NCI-H187 treated with DMSO at 0.1 percent for 48 hours (cell line): ENCODE measurements around the gene ITGA8.
"Not testable (repeated sequence)": the region's sequence is repeated elsewhere in the genome, so short reads cannot be mapped to it uniquely, and the experiment has no call there.

Experiments used
- DNase-seq: peaks from one replicate; lab custom pipeline; 2025; lab: John Stamatoyannopoulos, UW

Gene ITGA8

DNA sequence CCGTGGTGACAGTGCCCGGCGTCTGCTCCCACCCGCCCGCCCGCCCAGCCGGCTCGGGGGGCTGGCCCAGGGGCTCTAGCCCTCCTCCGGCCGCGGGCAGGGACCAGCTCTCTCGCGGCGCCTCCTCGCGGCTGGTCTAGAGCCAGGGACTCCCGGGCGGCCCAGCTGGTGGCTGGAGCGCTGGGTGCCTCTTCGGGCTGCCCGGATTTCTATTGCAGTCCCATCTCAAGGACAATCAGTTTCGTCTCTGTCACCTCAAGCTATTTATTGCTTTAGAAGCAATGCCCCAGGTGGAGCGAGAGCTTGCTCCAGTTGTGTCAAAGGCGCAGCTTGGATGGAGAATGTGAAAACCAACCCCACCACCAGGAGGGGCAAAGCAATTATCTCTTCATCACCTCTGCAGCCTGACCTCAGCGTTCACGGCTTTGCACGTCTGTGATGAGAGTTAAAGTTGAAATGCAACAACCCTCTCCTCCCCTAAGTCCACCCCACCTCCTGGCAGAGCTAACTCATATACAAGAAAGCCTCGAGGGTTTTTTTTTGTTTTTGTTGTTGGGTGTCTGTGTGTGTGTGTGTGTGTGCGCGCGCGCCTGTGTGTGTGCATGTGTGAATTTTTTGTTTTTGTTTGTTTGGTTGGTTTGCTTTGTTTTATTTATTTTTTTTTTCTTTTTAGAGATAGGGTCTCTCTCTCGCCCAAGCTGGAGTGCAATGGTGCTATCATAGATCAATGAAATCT is at the start of gene ITGA8:
Gene ITGA8 (minus strand): TSS at position 24 of the 736 bp plus-strand sequence. CDS start 151 bp downstream, outside the sequence.
- DNase-seq, result no peak

DNA sequence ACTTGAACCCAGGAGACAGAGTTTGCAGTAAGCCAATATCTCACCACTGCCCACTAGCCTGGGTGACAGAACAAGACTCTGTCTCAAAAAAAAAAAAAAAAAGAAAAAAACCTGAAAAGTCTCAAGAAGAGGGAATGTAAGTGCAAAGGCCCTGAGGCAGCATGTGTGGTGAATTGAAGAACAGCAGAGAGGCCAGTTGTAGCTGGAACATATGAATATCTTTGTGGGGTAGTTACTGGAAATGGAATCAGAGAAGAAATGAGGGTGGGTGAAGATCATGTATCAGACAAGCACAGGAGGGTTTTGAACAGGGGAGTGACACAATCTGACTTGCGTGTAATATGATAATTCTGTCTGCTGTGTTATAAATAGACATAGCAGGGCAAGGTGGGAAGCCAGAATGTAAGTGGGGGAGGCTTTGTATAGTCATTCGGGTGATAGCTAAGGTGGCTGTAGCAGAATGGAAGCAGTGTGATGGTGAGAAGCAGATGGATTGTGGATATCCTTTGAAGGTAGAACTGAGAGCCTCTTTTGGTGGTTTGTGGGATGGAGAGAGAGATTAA is 45.3 kb upstream of the ITGA8 start:
- no peak for DNase-seq

DNA sequence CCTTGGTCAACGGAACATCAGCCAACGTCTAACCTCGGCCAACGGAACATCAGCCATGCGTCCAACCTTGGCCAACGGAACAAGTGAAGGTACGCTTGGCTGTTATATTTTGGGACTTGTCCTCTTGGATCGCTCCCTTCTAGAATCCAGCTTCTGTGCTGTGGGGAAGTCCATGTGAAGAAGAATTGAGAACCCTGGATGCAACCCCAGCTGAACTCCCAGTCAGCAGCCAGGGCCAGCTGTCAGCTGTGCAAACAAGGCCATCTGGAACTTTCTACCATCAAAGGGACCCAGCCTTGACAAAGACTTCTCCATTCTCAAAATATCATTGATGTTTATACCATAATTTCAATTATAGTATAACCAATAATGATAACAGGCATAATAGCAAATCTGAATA is 43.3 kb upstream of the ITGA8 start:
- DNase-seq, result no peak

DNA sequence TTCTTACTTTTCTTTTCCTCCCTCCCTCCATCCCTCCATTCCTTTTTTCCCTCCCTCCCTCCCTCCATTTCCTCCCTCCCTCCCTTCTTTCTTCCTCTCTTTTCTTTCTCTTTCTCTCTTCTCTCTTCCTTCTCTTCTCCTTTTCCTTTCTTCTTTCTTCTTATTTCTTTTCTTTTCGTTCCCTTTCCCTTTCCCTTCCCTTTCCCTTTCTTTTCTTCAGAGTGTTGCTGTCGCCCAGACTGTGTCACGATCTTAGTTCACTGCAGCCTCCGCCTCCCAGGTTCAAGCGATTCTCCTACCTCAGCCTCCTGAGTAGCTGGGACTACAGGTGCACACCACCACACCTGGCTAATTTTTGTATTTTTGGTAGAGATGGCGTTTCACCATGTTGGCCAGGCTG is 42.5 kb upstream of the ITGA8 start:
- DNase-seq, result not testable (repeated sequence)

DNA sequence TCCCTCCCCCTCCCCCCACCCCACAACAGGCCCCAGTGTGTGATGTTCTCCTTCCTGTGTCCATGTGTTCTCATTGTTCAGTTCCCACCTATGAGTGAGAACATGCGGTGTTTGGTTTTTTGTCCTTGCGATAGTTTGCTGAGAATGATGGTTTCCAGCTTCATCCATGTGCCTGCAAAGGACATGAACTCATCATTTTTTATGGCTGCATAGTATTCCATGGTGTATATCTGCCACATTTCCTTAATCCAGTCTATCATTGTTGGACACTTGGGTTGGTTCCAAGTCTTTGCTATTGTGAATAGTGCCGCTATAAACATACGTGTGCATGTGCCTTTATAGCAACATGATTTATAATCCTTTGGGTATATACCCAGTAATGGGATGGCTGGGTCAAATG is 41.5 kb upstream of the ITGA8 start:
- DNase-seq, result not testable (repeated sequence)

DNA sequence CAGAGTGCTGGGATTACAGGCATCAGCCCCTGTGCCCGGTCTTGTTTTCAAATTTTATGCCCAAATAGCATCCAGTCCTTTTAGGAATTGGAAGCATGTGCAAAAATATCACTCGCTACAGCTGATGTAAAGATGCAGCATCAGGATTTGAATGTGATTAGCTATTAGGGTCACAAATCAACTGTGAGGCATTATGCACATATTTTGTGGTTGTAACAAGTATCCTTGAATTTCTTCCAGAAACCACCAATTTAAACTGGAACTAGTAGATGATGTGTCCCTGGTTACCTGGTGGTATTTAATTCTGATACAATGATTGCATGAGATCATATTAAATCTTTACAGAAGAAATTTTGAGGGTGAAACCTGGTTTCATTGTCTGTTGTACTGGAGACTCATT is 41.0 kb upstream of the ITGA8 start:
- no peak for DNase-seq

DNA sequence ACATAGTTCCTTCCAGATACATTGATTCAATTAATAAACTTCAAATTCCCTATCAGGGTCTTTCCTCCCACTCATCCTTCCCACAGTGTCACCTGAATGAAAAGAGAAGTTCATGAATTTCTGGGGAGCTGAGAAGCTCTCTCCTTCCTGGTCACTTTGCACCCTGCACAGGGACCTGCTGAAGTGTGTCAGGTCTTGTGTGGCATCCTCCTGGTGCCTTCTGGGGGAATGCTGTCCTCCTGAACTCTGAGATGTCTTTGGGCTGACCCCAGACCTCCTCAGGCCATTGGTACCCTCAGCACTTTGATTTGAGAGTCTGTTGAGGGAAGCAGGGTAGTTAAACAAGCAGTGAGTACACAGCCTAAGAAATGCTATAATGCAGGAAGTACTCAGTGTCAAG is 39.5 kb upstream of the ITGA8 start:
- DNase-seq, result no peak

DNA sequence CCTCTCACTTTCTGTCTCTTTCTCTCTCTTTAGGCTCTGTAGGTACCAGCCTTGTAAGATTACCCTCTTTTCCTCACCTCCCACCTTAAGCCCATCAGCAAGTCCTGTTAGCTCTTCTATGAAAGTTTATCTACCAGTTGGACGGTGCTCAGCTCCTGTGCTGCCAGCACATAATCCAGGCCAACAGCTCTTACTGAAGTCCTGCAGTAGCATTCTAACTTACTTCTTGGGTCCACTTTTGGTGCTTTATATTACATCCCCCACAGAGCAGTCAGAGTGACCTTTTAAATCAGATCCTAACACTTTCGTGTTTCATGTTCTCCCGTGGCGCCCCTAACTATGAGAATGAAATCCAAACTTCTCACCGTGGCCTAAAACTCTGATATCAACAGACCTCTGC is 38.9 kb upstream of the ITGA8 start:
- DNase-seq, result no peak

DNA sequence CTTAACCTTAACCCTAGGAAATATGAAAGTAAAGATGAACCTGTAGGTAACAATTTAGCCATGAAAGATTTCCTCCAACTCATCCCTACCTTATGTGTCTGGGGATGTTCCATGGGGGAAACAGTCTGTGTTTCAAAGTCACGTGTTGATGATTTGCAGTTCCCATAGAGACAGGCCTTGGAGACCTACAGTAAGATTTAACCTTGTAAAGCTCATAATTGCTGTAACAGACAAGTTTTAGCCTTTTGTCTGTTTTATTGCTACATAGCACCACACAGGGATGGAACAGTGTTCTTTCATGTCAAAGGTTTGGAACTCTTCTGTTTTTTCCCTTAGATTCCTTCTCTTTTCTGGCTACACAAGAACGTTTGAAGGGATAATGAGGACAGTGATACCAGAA is 35.2 kb upstream of the ITGA8 start:
- DNase-seq, result no peak

DNA sequence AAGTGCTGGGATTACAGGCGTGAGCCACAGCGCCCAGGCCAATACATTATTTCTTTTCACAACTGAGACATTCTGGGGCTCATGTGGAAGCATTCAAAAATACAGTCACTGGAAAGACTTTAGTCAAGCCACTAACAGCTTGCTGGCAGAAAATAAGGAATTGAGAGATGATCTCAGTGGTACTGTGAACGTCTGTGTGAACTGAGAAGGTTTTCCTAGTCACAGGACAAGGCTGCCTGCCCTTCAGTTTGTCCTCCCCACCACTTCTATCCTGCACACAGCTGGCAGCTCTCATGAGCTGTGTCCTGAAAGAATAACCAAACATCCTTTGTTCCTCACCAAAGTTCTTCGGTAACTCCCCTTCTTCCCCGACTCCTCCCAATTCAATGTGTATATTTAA is 31.3 kb upstream of the ITGA8 start:
- DNase-seq, result no peak

DNA sequence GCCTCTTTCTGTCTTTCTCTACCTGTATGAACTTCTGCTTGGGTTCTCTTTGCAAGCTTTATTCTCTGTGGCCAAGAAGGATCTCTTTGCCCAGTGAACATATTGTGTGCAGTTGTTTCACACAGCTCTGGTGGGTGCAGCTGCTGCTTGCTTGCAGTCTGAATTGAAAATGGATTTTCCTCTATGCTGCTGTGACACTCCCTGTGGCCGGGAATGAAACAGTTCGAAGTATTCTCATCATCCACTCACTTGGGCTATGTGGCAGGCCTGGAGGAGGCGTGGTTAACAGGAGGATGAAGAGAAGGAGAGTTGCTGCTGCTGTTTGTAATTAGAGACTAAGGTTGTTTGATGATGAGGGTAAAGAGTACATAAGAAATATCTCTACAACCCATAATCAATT is 28.4 kb upstream of the ITGA8 start:
- DNase-seq, result no peak

DNA sequence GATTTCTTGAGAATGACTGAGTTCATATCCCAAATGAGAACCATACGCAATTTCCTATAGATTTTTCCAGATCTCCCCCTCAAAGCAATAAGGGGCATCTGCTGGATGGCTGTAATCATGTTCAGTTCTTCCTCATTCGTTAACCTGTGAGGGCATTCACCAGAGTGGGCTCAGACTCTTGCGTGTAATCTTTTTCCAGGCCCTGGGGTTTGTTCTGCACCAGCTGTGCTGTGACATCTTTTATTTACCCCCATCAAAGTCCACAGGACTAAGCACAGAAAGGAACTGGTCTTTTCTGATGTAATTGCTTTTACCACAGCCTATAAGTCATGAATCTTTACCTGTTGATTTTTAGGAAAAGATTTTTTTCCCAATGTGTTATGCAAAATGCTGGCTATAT is 27.9 kb upstream of the ITGA8 start:
- no peak for DNase-seq

DNA sequence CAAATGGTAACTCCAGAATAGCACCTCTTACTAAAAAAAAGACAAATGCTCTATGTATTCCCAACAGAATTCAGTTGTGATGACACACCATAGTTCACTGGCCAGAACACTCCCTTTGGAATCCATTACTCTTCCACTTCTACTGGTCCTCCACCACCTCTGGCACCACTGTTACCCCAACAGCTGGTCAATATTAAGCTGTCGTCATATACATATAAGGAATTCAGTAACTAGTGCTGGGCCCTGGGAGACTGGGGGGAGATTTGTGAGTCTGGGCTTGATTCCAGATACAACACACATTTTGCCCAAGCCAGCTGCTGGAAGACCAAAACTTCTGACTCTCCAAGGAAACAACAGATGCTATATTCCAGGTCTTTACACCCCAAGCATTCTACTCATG is 26.0 kb upstream of the ITGA8 start:
- no peak for DNase-seq

DNA sequence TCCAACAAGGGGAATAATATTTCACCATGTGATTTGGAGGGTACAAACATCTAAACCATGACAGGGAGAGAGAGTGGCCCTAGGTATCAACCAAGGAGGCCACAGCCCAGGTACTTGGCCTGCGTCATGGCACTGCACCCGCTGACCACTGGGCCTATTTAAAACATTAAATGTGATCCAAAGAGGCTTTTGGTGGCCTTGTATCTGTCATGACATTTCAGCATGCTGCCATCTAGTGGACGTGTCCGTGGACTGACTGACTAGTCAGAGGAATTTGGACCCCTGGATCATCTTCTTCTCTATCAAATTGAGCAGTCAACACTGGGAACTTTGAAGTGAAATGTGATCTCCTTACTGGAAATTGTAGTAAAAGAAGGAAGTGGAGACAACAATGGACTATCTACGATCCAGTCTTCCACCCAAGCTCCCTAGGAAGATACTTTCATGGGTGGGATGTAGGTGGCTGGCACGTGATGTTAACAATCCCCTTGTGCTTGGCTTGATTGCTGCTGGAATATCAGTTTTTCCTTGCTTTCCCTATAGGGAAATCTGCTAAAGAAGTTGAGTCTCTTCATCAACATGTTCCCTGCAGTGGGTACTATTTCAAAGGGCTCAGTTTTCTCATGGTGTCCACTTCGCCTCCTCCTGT is 24.6 kb upstream of the ITGA8 start:
- DNase-seq, result no peak

DNA sequence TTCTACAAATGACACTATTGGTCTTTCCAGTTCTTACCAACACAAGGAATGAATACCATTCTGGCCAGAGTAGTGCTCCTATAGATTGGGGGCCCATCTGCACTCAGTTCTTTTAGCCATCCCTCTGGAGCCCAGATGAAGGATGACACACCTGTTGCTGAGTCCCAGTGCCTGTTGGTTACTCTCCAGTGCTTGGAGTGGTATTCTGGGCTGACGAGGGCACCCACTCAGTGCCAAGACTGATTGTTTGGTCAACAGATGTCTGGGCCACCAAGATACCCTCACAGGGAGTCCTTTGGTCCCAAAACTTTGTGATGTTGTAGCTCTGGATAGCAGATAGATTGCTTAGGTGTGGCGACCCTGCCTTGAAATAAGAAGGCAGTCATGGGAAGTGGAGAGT is 23.7 kb upstream of the ITGA8 start:
- DNase-seq, result no peak

DNA sequence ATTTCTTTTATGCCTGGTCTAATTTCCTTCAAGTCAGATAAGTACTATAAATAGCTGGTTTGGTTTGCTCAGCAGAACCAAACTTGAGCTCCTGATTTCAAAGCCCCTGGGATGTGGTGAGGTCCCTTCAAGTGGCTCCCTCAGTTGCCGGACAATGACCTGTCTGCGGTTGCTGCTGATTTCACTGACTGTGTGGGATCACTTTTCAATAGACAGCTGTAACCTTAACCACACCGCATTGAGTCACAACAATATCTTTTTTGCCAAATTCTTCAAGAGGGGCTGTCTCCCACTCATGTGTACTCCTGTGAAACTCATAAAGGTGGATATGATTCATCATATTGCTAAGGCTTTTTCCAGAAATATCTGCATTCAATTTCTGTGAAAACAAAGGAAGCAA is 23.1 kb upstream of the ITGA8 start:
- no peak for DNase-seq

DNA sequence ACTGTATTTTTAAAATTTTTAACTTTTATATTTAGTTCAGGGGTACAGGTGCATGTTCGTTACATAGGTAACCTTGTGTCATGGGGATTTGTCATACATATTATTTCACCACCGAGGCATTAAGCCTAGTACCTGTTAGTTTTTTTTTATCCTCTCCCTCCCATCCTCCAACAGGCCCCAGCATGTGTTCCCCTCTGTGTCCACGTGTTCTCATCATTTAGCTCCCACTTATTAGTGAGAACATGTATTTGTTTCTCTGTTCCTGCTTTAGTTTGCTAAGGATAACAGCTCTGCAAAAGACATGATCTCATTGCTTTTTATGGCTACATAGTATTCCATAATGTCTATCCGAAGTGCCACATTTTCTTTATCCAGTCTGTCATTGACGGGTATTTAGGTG is 22.4 kb upstream of the ITGA8 start:
- no peak for DNase-seq

DNA sequence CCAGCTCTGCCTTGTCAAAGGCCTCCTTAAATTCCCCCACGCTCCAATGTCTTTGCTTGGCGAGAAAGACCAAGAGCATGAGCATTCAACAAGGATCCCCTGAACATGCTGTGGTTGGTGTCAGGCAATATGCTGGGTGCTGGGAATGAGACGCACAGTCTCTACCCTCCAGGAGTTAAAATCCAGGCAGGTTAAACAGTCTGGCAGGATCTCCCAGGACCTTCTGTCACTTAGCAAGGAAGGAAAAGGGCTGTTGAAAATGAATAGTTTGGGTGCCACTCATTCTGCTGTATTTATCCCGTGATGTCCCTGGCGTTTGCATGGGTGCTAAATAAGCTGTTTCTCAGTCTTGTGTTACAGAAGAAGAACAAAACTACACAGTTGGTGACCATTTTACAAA is 21.9 kb upstream of the ITGA8 start:
- no peak for DNase-seq

DNA sequence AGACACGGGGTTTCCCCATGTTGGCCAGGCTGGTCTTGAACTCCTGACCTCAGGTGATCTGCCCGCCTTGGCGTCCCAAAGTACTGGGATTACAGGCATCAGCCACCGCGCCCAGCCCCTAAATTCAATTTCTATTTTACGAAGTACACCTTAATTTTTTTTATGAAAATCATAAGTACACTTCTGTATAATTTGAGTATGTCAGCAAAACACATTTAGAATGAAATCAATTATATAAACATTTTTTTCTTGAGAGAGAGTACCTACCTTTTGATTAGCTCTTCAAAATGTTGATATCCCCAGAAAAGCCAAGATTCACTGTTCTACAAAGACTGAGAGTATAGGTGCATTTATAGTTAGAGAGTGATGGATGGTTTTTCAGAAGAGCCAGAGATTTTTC is 20.5 kb upstream of the ITGA8 start:
- DNase-seq, result no peak

DNA sequence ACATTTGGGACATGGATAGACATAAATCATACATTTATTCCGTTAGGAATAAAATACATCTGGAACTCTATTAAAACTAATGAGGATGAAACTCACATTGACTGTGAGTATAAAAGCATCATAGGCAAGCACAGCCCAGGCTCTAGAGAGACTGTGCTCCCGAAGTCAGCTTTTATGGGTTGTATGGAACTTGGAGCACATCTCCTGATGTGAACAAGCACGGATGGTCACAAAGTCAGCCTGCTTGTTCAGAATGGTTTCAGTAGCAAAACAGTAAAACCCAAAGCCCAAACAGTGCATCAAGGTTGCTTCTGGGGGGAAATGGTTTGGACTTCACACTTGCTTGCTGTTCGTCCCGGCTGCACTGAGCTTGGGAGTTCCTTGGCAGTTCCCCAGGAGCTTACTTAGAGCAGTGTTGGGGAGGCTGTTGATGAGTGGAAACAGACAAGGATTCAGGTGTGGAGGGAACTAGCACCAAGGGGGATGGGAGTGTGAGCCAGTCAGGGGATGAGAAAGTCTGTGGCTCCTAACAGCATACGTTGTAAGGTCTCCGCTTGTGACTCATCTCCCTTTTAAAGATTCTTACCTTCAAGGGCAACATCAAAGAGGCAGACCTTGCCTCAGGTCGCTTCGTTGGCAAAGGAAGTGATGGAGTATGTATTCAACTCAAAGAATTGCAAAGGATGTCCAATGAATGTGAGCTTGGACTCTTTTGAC is 19.7 kb upstream of the ITGA8 start:
- no peak for DNase-seq

DNA sequence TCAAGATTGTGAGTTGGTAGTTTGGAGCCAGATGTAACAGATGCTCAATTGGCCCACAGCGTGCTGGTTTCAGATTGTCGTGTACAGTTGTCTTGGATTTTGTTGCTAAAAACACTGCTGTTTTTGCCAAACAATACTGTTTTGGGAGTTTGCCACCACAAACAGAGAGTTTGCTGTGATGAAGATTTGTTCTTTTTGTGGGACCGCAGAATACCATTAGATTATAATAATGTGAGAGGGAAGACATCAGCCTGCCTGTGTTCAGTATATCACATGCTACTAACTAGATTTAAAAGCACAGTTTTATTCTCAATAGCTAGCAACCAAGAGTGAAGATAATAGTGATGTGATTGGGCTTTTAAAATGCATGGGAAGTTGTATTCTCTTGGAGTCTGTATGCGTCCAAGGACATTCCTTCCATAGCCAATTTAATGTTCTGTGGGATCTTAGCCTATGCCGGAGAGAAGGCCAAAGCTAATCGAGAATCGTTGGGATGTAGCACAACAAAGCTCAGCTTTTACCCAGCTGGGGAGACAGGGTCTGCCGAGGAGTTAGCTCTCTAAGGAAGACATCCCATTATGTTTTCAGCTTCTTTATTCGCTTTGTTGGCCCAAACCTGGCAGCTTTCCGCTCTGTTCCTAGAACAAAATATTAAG is 18.7 kb upstream of the ITGA8 start:
- no peak for DNase-seq

DNA sequence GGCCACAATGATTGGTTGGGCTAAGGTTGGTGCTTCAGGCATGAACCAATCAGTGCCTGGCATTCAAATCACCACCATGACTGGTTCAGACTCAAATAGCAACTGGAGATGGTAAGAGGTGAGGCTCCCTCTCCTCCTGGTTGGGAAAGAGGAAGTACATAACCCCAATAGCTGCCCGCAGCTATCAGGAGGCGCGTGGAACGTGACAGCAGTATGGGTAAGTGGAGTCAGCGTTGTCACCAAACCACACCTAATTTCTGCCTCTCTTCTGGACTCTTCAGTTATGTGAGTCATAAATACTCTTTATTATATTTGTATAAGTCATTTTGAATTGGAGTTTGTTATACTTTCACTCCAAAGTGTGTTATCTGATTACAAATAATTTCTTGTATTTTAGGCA is 17.9 kb upstream of the ITGA8 start:
- DNase-seq, result no peak

DNA sequence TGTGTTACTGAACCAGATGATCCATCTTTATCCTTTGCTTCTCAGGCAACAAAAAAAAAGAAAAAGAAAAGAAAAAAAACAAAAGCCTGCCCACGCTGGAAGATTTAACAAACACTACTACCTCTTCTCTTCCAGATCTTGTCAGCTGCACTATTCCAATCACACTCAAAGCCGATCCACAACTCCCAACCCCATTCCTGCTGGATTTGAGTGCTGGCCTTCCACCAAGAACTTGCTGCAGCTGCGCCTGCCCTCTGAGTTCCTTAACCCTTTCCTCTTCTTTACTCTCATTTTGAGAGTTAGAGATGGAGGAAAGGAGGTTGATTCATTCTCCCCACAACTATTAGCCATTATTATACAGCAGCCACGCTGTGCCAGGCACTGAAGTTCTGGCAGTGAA is 16.0 kb upstream of the ITGA8 start:
- DNase-seq, result no peak
